Activated CD4-positive, alpha-beta T cell treated with anti-CD3 and anti-CD28 coated beads, Interleukin-2, amount 50 U/mL, for 48 hours (primary cell): ENCODE results near the gene PSMC3.

Experiments used
- DNase-seq, 2 experiments: peaks; one replicate each; pipeline ENCODE4 v3.0.0-alpha.2; 2020

The PSMC3 gene

DNA sequence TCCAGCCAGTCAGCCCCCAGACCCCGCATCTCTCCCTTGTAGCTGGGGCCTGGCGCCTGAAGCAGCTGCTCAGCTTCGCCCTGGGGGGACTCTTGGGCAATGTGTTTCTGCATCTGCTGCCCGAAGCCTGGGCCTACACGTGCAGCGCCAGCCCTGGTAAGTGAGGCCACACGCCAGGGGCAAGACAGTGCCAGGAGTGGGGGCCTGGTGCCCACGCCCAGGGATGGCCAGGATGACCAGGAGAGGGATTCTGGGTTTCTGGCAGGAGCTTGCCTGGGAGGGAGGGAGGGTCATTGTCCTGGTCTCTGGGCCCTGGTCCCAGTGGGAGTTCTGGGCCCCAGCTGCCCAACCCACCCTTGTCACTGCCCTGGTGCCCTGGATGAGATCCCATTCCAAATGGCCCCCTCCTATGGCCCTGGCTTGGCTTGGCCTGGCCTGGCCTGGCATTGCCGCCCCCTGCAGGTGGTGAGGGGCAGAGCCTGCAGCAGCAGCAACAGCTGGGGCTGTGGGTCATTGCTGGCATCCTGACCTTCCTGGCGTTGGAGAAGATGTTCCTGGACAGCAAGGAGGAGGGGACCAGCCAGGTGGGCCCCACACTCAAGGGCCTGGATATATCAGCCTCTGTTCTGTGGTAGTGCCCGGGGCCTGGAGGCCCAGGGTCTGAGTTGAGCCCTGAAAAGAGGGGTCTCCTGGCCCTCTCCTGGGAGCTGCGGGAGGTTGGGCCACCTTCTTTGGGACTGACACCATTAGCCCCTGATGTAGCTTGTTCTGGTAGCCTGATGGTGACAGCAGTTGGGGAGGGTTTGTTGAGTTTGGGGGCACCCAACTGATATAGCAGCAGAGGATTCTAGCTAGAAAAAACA, 14.1 kb downstream of the PSMC3 start:
- DNase-seq, result peak; percentile 69 to 75

DNA sequence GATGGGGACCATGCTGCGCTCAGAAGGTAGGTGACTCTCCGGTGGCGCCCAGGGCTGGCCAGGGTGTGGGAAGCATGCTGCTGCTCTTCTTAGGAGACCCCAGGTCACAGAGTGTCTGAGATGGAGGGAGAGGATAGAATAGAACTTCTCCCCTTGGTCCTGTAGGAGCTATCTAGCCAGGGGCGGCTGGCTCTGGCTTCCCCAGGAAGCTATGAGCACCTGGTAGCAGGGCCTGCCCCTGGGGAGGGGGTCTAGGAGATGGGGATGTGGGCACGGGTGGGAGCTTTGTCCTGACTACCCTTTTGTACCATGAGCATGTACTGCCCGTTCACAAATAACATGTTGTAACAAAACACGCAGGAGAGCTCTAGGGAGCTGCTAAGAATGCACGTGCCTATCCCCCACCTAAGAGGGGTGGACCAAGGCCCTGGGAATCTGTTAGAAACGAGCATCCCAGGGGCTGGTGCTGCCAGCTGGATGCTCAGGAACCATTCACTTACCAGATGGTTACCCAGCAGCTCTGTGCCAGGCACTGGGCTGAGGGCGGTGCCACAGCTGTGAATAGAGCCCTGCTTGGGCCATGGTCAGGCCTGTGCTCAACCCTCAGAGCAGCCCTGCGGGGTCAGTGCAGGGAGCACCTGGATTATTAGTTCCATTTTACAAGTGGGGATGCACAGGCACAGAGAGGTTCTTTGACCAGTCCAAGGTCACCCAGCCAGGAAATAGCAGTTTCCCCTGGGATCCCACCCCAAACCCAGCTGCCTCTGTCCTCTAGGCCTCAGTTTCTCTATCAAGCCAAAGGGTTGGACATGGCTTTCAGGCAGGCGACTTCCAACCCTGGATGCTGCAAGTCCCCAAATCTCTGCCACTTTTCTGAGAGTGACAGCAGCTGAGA, 15.6 kb downstream of the PSMC3 start:
- no peak for DNase-seq

DNA sequence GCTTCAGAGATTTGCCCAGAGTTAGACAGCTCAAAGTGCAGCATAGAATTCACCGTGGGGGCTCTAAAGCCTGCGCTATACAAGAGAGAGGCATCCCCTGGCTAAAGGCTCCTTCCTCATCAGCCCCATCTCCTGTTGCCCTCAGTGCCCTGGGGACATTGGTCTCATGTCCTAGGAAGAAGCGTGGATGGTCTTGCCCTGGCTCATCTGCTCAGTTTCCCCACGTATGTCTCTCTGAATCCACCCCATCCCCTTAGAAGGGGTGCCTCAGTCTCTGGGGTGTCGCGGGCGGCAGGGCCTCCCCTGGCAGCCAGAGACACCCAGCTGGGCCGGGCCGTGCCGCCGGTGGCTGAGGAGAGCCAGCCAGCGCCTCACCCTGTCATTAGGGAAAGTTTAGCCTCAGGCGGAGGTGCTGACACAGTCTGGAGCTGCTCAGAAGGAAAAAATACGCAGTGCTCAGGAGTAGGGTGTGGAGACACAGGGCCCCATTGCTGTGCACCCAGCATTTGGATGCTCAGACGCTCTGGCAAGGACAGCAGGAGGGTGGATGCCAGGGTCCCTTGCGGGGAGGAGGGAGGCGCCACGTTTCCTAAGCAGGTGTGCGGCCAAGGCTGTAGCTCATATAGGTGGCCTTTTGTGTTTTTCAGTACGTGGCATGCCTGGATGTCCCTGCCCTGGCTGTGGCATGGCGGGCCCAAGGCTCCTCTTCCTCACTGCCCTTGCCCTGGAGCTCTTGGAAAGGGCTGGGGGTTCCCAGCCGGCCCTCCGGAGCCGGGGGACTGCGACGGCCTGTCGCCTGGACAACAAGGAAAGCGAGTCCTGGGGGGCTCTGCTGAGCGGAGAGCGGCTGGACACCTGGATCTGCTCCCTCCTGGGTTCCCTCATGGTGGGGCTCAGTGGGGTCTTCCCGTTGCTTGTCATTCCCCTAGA, 16.5 kb downstream of the PSMC3 start:
- no peak for DNase-seq

DNA sequence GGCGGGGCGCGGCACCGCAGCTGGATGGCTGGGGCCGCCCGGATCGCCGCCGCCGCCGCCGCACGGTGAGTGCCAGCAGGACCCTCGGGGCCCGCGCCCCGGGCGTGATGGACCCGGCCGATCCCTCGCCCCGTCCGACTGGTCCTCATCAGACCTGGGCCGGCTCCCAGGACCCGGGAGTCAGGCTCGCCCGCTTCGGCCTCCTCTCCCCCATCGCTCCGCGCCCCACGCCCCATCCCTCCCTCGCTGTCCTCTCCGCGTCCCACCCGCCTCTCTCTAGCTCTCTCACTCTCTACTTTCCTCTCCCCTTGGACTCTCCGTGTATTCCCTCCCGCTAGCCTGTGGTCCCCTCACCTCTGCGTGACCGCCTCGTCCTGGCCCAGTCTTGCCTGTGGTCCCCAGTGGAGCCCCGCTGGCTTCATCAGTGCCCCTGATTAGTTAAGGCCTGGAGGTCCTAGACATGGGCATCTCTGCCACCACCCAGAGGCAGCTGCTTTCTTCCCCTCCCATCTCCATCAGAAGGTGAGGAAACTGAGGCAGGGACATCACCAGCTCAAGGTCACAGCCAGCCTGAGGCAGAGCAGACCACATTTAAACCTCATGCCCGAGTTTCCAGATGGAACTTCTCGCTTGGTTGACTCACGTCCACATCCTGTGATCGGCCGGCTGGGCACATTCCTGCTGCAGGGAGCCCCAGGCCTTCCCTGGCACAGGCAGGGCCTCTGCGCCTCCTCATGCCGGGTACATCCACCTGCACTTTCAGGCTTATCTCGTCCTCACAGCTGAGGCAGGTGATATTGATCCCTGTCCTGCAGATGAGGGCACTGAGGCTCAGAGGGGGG, 17.4 kb downstream of the PSMC3 start:
- DNase-seq, result peak; percentile 33 to 38

DNA sequence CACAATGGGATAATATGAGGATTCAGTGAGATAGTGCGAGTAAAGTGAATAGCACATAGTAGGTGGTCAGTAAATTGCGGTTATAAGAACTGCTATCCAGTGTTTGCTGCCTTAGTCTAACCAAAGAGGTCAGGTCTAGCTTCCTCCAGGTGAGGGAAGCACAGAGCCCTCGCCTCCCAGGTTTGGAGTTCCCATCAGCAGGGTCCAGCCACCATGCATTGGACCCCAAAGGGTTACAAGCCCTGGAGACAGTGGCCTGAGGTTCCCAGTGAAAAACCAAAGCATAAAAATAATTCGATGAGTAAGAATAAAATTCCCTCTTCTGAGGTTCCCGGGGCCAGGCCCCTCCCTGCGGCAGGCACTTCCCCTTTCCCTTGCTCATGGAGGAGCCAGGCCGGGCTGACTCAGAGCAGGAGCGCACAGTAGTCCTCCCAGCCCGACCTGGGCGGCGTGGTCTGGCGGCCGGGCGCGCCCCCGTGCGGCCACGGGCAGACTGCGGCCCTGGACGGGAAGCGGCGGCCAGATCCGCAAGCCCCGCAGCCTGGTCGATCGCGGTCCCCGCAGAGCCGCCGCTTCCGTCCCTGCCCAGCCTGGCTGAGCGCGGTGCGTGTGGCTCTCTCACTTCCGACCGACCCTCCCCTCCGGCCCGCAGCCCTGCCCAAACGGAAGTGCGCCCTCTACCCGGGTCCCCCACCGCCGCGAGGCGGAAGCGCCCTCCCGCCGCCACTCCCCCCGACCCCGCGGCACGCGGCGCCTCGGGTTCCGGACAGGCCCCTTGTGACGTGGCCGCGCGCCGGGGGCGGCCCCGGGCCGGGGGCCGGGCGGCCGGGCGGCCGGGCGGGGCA, 18.3 kb downstream of the PSMC3 start, which contains the start of gene SLC39A13:
TSS of gene SLC39A13 (plus strand) at position 845 of the 845 bp plus-strand sequence. CDS start 1,505 bp downstream, outside the sequence.
- peak; percentile 91 to 93 for DNase-seq

DNA sequence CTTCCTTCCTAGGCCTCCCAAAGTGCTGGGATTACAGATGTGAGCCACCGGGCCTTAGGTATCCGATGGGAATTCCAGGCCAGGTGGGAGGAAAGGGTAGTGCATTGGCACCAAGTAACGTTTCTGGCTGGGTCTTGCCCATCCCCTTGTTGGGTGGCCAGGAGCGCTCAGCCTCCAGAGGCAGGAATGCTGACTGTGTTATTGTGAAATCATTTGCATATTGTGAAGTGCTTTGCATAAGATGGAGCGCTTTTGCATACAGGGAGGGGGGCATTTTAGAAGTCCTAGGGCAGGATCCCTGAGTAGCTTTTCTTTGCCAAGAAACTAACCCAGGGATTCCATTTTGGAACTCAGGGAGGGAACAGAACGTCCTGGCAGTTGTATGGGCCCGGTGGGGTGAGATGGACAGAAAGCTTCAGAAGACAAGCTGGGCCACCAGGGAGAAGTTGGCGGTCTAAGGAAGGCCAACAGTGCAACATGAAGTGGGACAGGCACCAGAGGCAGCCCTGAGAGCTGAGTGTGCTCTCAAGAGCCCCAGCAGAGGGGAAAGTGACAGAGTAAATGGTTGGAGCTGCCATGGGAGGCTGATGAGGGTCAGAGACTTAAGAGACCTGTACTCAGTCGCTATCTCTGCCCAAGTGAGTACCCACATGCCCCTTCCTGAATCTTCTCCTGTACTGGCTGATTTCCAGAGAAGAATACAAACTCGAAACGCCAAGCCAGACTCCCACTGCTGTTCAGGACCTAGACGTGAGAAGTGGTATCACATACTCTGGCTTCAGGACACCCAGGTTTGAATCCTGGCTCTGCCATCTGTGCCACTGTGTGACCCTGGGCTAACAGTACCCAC, 19.1 kb downstream of the PSMC3 start:
- DNase-seq, result no peak

DNA sequence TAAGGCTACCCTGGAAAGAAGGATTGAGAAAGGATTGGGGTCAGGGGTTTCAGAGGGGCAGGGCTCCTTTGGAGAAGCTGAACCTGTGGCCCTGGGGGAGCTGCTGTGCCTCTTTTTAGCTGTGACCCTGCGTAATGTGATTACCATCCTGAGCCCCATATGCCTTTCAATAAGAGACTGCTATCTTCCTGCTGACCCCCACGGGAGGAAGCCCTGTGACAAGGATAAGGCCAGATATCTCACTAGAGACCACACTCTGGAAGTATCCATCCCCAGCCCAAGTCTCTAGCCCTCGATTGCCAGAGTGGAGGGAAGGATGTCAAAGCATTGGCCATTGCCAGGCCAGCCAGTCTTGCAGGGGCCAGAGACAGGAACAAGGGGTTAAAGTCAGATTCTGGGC, 22.7 kb downstream of the PSMC3 start:
- DNase-seq, result no peak

DNA sequence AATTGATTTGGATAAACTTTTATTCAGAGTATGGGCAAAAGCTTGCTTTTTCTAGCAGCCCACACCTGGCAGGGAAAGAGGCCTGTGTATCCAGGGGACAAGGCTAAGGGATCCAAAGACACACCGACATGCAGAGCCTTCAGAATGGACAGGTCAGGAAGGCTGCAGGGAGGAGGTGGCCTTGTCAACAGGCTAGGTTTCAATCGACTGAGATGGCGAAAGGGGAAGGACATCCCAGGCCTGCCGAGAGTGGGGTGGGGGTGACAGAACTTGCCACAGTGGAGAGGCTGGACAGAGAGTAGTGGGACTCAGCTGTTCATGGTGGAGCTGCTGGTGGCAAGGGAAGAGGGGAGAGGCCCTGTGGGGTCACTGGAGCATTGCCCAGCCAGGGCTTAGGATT, 23.1 kb downstream of the PSMC3 start:
- no peak for DNase-seq

DNA sequence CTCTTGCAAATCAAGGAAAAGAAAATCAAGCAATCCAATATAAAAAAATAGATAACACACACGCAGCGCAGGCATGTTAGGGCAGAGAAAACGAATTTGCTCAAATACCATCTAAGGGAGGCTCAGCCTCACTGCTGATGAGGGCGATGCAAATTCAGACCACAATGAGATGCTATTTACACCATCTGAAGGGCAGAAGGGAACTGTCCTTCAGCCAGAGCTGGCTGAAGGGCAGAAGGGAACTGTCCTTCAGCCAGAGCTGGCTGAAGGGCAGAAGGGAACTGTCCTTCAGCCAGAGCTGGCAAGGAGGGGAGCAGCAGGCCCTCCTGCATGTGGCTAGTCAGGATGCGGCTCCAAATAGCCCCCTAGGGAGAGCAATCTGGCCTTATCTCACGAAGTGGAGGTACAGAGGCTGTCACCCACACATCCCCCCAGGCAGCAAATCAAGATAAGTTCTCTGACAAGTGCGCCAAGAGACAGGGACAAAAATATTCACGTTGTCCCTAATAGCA, 25.4 kb downstream of the PSMC3 start:
- no peak for DNase-seq

DNA sequence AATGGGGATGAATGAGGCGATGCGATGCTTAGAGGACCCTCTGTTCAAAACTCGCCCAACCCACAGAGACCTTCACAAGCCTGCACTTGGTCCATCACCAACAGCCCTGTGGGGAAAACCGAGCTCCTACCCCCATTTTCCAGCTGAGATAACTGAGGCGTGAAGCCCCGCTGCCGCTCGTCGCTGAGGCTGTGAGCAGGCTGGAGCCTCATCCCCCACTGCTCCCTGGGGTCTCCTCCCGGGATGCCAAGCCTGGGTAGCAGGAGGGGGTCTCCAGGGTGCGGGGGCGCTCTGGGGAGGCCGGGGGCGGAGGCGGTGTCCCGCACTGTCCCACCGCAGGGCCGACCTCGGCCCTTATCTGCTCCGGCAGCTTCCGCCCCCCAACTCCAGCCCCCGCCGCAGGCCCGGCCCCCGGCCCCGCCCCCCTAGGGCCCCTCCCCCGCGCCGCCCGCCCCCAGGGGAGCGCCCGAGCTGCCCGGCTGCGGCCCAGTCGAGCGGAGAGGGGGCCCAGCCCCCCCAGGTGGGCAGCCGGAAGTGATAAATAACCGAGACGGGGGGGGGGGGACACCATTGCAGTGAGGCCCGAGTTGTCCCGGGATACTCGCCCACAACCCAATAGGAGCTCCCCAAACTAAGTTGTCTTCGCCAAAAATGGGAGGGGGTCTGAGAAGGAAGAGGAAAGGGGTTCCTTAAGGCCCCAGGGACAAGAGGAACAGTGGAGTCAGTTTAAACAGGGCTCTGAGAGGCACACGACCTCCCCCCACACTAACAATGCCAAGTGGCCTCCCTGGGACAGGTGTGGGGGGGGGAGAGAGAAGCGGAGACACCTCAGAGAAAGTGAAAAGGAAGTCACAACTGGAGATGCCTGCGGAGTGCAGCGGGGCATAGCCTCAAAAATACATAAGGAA, 26.1 kb downstream of the PSMC3 start:
- peak in 1 of 2 experiments; percentile 29 for DNase-seq

DNA sequence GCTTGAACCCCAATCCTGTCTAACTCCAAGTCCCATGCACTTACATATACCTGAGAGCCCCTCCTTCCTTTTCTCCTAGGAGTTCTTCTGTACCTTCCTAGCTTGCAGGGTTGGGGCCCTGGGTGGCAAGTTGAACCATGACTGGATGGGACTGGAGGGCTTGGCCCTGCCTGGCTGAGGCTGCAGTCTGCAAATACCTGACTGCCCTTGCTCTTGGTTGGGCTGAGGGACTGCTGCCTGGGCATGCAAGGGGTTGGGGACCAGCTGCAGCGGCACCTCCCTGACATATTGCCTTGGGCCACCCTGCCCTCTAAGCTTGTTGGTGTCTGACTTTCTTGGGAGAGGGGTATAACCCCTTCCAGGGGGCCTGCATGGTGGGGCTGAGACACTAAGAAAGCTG, 27.7 kb downstream of the PSMC3 start:
- no peak for DNase-seq

DNA sequence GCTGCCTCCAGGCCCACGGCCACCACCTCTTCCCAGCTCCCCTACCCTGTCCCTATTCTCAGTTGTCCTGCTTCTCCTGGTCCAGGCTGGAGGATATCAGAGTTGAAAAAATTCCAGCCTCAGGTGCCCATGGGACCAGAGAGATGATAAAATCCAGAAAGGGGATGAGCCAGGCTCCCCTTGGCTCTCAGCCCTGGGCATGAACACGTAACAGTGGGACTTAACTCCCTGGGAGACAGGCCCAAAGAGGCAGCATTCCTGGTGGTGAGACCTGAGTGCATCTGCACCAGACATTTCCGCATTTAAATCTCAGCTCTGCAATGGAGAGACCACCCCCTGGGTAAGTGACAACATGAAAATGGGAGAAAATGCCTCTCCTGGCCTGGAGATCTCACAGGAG, 28.2 kb downstream of the PSMC3 start:
- DNase-seq, result no peak

DNA sequence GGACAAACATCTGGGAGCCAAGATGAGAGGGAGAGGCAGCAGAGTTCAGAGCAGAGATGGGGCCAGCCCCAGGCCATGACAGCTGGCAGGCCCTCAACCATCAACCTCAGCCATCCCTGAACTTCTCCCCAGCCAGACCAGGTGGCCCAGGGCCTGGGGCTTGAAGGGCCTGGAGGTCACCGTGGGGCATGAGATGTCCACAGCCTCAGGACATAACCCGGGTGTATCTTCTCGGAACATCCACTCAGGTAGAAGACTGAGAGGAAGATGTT, 30.3 kb downstream of the PSMC3 start:
- no peak for DNase-seq

DNA sequence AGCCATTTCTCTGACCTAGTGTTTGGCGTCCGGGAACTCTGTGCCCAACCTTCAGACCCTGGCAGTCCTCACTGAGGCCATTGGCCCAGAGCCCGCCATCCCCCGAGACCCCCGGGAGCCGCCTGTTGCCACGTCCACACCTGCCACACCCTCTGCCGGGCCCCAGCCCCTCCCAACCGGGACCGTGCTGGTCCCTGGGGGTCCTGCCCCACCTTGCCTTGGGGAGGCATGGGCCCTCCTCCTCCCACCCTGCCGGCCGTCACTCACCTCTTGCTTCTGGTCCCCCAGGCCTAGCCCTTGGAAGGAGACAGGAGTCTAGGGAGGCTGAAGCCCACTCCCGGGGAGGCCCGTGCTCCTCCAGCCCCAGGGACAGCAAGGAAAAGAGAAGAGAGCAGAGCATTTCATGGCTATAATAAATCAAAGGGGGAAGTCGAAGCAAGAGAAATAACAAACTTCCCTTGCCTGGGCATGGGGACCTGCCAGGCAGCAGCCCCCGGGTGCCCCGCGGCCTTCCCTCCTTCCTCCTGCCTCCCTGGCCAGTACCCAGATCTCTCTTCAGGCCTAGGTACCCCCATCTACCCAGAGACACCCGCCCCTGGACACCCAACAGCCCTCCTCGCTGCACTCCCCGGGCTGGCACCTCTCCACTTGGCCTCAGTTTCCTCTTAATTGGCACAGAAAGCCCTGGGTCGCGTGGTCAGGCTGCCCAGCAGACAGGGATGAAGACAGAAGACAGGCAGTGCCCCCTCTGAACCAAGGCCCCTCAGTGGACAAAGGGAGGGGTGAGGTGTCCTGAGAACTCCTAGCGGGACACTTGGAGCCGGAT, 30.8 kb downstream of the PSMC3 start:
- no peak for DNase-seq

DNA sequence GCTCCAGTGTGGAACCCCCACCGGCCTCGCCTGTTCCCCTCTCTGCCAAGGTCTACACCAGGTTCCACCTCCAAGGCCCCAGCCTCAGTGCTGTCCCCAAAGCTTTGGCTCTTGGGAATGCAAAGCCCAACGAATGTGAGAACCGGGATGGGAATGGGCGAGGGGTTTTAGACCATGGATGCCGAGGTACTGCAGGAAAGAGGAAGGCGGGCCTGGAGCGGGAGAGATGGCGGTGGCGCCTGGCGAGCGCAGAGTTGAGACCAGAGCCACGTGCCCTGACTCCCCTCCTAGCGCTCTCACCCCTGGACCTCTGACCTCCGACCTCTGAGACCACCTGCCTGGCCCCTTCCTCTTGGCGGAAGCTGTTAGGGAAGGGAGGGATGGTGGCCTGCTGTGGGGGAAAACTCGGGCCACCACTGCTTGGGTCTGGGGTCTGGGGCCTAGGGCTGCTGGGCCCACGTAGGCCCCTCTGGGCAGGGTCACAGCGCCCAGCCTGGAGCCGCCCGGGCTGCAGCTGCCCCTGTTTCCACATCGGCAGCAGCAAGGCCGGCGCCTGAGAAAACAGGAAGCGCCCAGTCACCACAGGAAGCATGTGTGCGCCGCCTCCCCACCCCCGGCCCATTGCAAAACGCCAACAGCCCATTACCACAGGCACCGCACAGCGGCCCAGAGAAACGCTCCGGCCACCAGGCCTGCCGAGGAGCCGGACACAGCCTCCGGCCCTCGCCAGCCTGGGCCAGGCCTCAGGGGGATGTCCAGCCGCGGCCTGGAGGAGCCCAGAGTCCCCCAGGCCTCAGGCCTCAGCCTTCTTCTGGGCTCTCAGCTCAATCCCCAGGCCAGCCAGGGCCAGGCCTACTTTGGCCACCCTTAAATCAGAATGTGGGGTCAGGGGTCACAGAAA, 31.7 kb downstream of the PSMC3 start:
- peak; percentile 58 to 69 for DNase-seq

DNA sequence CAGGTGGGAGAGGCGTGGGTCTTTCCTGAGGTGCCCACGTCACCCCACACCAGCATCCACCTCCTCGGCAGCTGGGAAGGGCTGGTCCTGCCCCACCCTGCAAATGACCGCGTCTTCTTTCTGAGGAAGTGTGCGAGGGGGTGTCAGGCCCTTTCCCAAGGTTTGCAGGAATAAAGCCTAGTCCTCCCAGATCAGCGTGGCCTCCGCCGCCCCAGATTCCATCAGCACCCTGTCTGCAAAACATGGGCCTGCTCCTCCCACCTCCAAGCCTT, 32.3 kb downstream of the PSMC3 start:
- no peak for DNase-seq
